H1 (cell line): ENCODE measurements around the gene NECAB3. TPM values are rescaled to one million over a fixed set of nuclear protein-coding genes. Genes with fewer than 3 reads are reported as not detected.

Source experiments
- CTCF ChIA-PET: fragments of 300-600 bp; sonication (Branson Sonifier 250); formaldehyde crosslinking; loops from one replicate; lab custom pipeline; 2021; ENCODE audit not compliant: partially characterized antibody; lab: Charles Lee
- POLR2A ChIA-PET: fragments of 300-600 bp; sonication (Branson Sonifier 250); formaldehyde crosslinking; loops from one replicate; lab custom pipeline; 2021; ENCODE audit warnings: inconsistent platforms; ENCODE audit not compliant: partially characterized antibody; lab: Charles Lee
- DNase-seq, 2 experiments: peaks; one replicate each; pipeline versions ENCODE4 v3.0.0 to v3.0.0-alpha.2; 2010 to 2022; ENCODE audit warnings: low spot score in 2 of 2, low read depth in 1 of 2, mixed read lengths in 1 of 2
- FAIRE-seq: peaks from 2 replicates; lab custom pipeline; 2011; peaks lifted over from hg19 to GRCh38; lab: Jason Lieb, UNC
- H2AFZ ChIP-seq: 2 replicates; pipeline ENCODE4 v1.8.1; 2012; ENCODE audit warnings: low read length, inconsistent platforms
- H2AK5ac ChIP-seq: 2 replicates; pipeline ENCODE4 v1.6.1; 2013; ENCODE audit warnings: low read depth, low read length
- H2BK120ac ChIP-seq: replicated peaks from 2 replicates; pipeline ENCODE3; 2013; ENCODE audit warnings: low read depth, low read length, inconsistent platforms
- H2BK12ac ChIP-seq: 2 replicates; pipeline ENCODE4 v1.6.1; 2013; ENCODE audit warnings: low read depth, low read length
- H2BK15ac ChIP-seq: 2 replicates; pipeline ENCODE4 v1.6.1; 2013; ENCODE audit warnings: low read length
- H2BK20ac ChIP-seq: 2 replicates; pipeline ENCODE4 v1.6.1; 2013; ENCODE audit warnings: low read length
- H2BK5ac ChIP-seq: 2 replicates; pipeline ENCODE4 v1.6.1; 2013; ENCODE audit warnings: low read depth, low read length
- H3K14ac ChIP-seq: 2 replicates; pipeline ENCODE4 v1.6.1; 2013; ENCODE audit warnings: inconsistent platforms; ENCODE audit not compliant: insufficient read length
- H3K18ac ChIP-seq: 2 replicates; pipeline ENCODE4 v1.6.1; 2013; ENCODE audit warnings: low read length; ENCODE audit errors: extremely low read depth
- H3K23ac ChIP-seq: 2 replicates; pipeline ENCODE4 v1.6.1; 2013; ENCODE audit warnings: inconsistent platforms; ENCODE audit not compliant: insufficient read length
- H3K23me2 ChIP-seq: 2 replicates; pipeline ENCODE4 v1.6.1; 2013; ENCODE audit warnings: low read depth, low read length
- H3K27ac ChIP-seq: 2 replicates; pipeline ENCODE4 v1.6.1; 2011; ENCODE audit warnings: low read depth, low read length, inconsistent platforms
- H3K27me3 ChIP-seq, 4 experiments: replicated peaks in 1 of 4; 1 replicate in 1 of 4; 2 replicates in 3 of 4; pipeline versions ENCODE4 v1.6.1 to v1.8.1; 2011 to 2013; ENCODE audit warnings: low read length in 3 of 4, mild to moderate bottlenecking in 3 of 4, inconsistent platforms in 2 of 4, mixed read lengths in 2 of 4, moderate library complexity in 1 of 4; ENCODE audit not compliant: control insufficient read depth in 3 of 4, insufficient read depth in 3 of 4; ENCODE audit errors: extremely low read depth in 1 of 4
- H3K36me3 ChIP-seq, 4 experiments: 2 replicates each; pipeline versions ENCODE4 v1.6.1 to v1.8.1; 2011 to 2013; ENCODE audit warnings: mild to moderate bottlenecking in 4 of 4, low read length in 3 of 4, moderate library complexity in 2 of 4, control low read depth in 1 of 4, inconsistent platforms in 1 of 4; ENCODE audit not compliant: insufficient read depth in 4 of 4, control insufficient read depth in 2 of 4
- H3K4ac ChIP-seq: replicated peaks from 2 replicates; pipeline ENCODE3; 2013; ENCODE audit warnings: low read length, low read depth, mixed read lengths, inconsistent platforms; ENCODE audit not compliant: insufficient read length
- H3K4me1 ChIP-seq, 4 experiments: replicated peaks in 1 of 4; 1 replicate in 1 of 4; 2 replicates in 3 of 4; pipeline versions ENCODE4 v1.6.1 to v1.8.1; 2011 to 2013; ENCODE audit warnings: low read length in 3 of 4, inconsistent platforms in 2 of 4, mixed read lengths in 1 of 4; ENCODE audit not compliant: insufficient read depth in 4 of 4, control insufficient read depth in 3 of 4
- H3K4me2 ChIP-seq, 2 experiments: 2 replicates each; pipeline versions ENCODE4 v1.6.1 to v1.8.1; 2011 to 2013; ENCODE audit warnings: low read depth in 2 of 2, low read length in 2 of 2, control low read depth in 1 of 2, inconsistent platforms in 1 of 2, mild to moderate bottlenecking in 1 of 2; ENCODE audit not compliant: insufficient read depth in 1 of 2
- H3K4me3 ChIP-seq, 4 experiments: fragments of 200-600, 300-600 bp in 1 of 4; sonication (generic), shearing (Covaris generic), sonication (Bioruptor Twin) in 1 of 4; 2 replicates each; pipeline versions ENCODE4 v1.5.1 to v1.8.1; 2011 to 2016; ENCODE audit warnings: low read length in 4 of 4, low read depth in 3 of 4, control low read depth in 2 of 4, inconsistent platforms in 2 of 4, mild to moderate bottlenecking in 2 of 4, mixed read lengths in 1 of 4, moderate library complexity in 1 of 4; ENCODE audit not compliant: insufficient read depth in 2 of 4; ENCODE audit errors: extremely low read depth in 1 of 4
- H3K56ac ChIP-seq: replicated peaks from 2 replicates; pipeline ENCODE3; 2013; ENCODE audit warnings: low read depth, mild to moderate bottlenecking, mixed read lengths, low read length, inconsistent platforms; ENCODE audit not compliant: insufficient read length
- H3K79me1 ChIP-seq: 2 replicates; pipeline ENCODE4 v1.6.1; 2013; ENCODE audit warnings: low read depth, low read length, control low read depth
- H3K79me2 ChIP-seq, 2 experiments: 2 replicates each; pipeline versions ENCODE4 v1.6.1 to v1.8.1; 2012 to 2013; ENCODE audit warnings: low read length in 2 of 2, mild to moderate bottlenecking in 2 of 2, inconsistent platforms in 1 of 2; ENCODE audit not compliant: insufficient read depth in 2 of 2, control insufficient read depth in 1 of 2
- H3K9ac ChIP-seq, 4 experiments: replicated peaks in 1 of 4; 1 replicate in 1 of 4; 2 replicates in 3 of 4; pipeline versions ENCODE4 v1.6.1 to v1.8.1; 2011 to 2013; ENCODE audit warnings: low read depth in 3 of 4, low read length in 3 of 4, control low read depth in 2 of 4, mild to moderate bottlenecking in 2 of 4, moderate library complexity in 2 of 4, inconsistent platforms in 1 of 4; ENCODE audit errors: extremely low read depth in 1 of 4
- H3K9me3 ChIP-seq, 2 experiments: 2 replicates each; pipeline versions ENCODE4 v1.6.1 to v1.8.1; 2012 to 2013; ENCODE audit warnings: mild to moderate bottlenecking in 2 of 2, moderate library complexity in 2 of 2, control low read depth in 1 of 2, inconsistent platforms in 1 of 2, low read depth in 1 of 2, low read length in 1 of 2, mixed read lengths in 1 of 2; ENCODE audit not compliant: insufficient read depth in 2 of 2
- H4K20me1 ChIP-seq, 2 experiments: replicated peaks in 1 of 2; 2 replicates each; pipeline versions ENCODE3 to v1.8.1; 2011 to 2013; ENCODE audit warnings: inconsistent platforms in 2 of 2, low read length in 2 of 2, mild to moderate bottlenecking in 1 of 2; ENCODE audit not compliant: insufficient read depth in 2 of 2, control insufficient read depth in 1 of 2
- H4K5ac ChIP-seq: 2 replicates; pipeline ENCODE4 v1.6.1; 2013; ENCODE audit warnings: low read length, low read depth, mixed read lengths, inconsistent platforms; ENCODE audit not compliant: insufficient read length
- H4K8ac ChIP-seq: 2 replicates; pipeline ENCODE4 v1.8.0; 2013; ENCODE audit warnings: mild to moderate bottlenecking, moderate library complexity, low read length, inconsistent platforms; ENCODE audit not compliant: insufficient read depth; ENCODE audit errors: extremely low read depth
- H4K91ac ChIP-seq: replicated peaks from 2 replicates; pipeline ENCODE3; 2013; ENCODE audit warnings: low read length, mixed read lengths, inconsistent platforms; ENCODE audit not compliant: insufficient read length
- BRCA1 ChIP-seq: IDR thresholded peaks from 2 replicates; pipeline ENCODE4 v1.6.1; 2012; ENCODE audit warnings: low read depth, low read length, improper control_type of control experiment
- CTBP2 ChIP-seq: IDR thresholded peaks from 2 replicates; pipeline ENCODE4 v1.7.0; 2011; ENCODE audit warnings: borderline replicate concordance, mild to moderate bottlenecking, moderate library complexity, mixed read lengths, low read length; ENCODE audit not compliant: insufficient read depth, insufficient read length
- GABPA ChIP-seq: IDR thresholded peaks from 2 replicates; pipeline ENCODE4 v1.6.1; 2011; ENCODE audit warnings: mild to moderate bottlenecking, low read length, moderate library complexity, borderline replicate concordance; ENCODE audit not compliant: insufficient read depth
- JUND ChIP-seq: IDR thresholded peaks from 2 replicates; pipeline ENCODE4 v1.6.1; 2011; ENCODE audit warnings: mild to moderate bottlenecking, improper control_type of control experiment, low read length
- NRF1 ChIP-seq: IDR thresholded peaks from 2 replicates; pipeline ENCODE4 v1.6.1; 2011; ENCODE audit warnings: mild to moderate bottlenecking, low read depth, low read length, improper control_type of control experiment
- RXRA ChIP-seq: IDR thresholded peaks from 2 replicates; pipeline ENCODE4 v1.6.1; 2011; ENCODE audit warnings: low read depth, mild to moderate bottlenecking, low read length, moderate library complexity; ENCODE audit not compliant: insufficient read depth
- SP2 ChIP-seq: IDR thresholded peaks from 2 replicates; pipeline ENCODE4 v1.6.1; 2012; ENCODE audit warnings: mild to moderate bottlenecking, low read length, inconsistent platforms
- USF2 ChIP-seq: IDR thresholded peaks from 2 replicates; pipeline ENCODE4 v1.6.1; 2011; ENCODE audit warnings: low read length, improper control_type of control experiment
- ZNF274 ChIP-seq: IDR thresholded peaks from 2 replicates; pipeline ENCODE4 v1.7.0; 2012; ENCODE audit warnings: low read length, borderline replicate concordance; ENCODE audit errors: extremely low read depth
- WGBS, 2 experiments: shearing (Covaris generic) in 1 of 2; methylation state at CpG; one replicate each; pipeline versions ENCODE4 v1.1.6 to v1.1.7; 2013 to 2015; ENCODE audit warnings: low lambda C conversion rate in 2 of 2, mixed read lengths in 2 of 2, inconsistent platforms in 1 of 2, low coverage in 1 of 2, missing lambda C conversion rate in 1 of 2; ENCODE audit not compliant: insufficient replicate concordance in 2 of 2, insufficient coverage in 1 of 2, insufficient read length in 1 of 2; ENCODE audit errors: extremely low coverage in 1 of 2, missing lambda C conversion rate in 1 of 2; 5-methylcytosine and 5-hydroxymethylcytosine counted together
- polyA plus RNA-seq, 7 experiments: library from polyadenylated mRNA; depleted of rRNA in 3 of 7; stranded (reverse) in 5 of 7; unstranded in 2 of 7; fragments of >200 nt in 5 of 7; fragments of 200-250 nt in 2 of 7; gene quantifications; 1 replicate in 5 of 7; 2 replicates in 1 of 7; 4 replicates in 1 of 7; pipeline versions ENCODE4 v1.2.1 to v1.2.3, GENCODE V29; 2011 to 2013; ENCODE audit warnings: missing spikeins in 2 of 7, mixed read lengths in 2 of 7
- total RNA-seq: library from RNA; stranded (reverse); fragmentation: NEBNext Ultra II Directional; extraction: Animal tissue kit (Norgen Biotek cat#: 25700); gene quantifications from 2 replicates; pipeline ENCODE4 v1.2.1, GENCODE V29; 2021

Gene NECAB3
- total and polyA plus RNA-seq, 2 of the 8 experiments (the other 6 are each of a cell fraction or from before 2014, with no cell fraction given), result 20.5 to 46.2 TPM

- peaks cover 28% of the 10 kb centered on the region for H3K23me2 ChIP-seq
- H3K79me1 ChIP-seq, result no peaks in the 10 kb centered on the region; the same call in 1 of the 2 replicates
- peaks cover 0 to 5% of the 10 kb centered on the region in 2 experiments; a peak in 1 of 4 replicates for H3K9me3 ChIP-seq
- no peak overlapping the region for H4K5ac ChIP-seq
- no peak overlapping the region; the same call in 1 of the 2 replicates for H4K8ac ChIP-seq
- POLR2A ChIA-PET, result interaction anchor here (0.5 to 17.9 kb wide), 4 partner anchors 8 to 37 kb away, joined by 3 to 245 read pairs (median 4); partner anchors contain the start of genes C20orf144 and NECAB3
- no peak overlapping the region for H3K23ac ChIP-seq
- no peak overlapping the region for H3K9ac ChIP-seq
- H2BK12ac ChIP-seq, result no peak overlapping the region
- no peak overlapping the region for H2BK120ac ChIP-seq
- peaks cover 0 to 7% (median 3%) of the 10 kb centered on the region in 4 experiments; a peak in 3 of 7 replicates for H3K27me3 ChIP-seq
- no peak overlapping the region for H2BK15ac ChIP-seq
- no peak overlapping the region for H2AK5ac ChIP-seq
- H3K18ac ChIP-seq, result no peak overlapping the region
- DNase-seq (no peak), FAIRE-seq (no peak)
- no peak overlapping the region for H2BK5ac ChIP-seq
- H3K56ac ChIP-seq, result no peak overlapping the region
- H3K4me2 ChIP-seq, result no peak overlapping the region
- H3K4me3 ChIP-seq, result no peak overlapping the region
- no peaks in the 10 kb centered on the region for H3K79me2 ChIP-seq
- no peak overlapping the region for H3K27ac ChIP-seq
- no peak overlapping the region for H3K4ac ChIP-seq
- WGBS, 2 experiments, result 89% methylated on average over 6 of the region's 6 CpGs; no CpG with 5 or more reads in 1 of the 2 experiments
- H3K14ac ChIP-seq, result no peak overlapping the region
- CTCF ChIA-PET, result interaction anchor here (0.7 to 1.6 kb wide), 5 partner anchors 8 to 270 kb away, joined by 3 to 5 read pairs (median 3); partner anchors contain the start of gene CDK5RAP1
- peaks cover 0 to 21% of the 10 kb centered on the region in 2 experiments for H4K20me1 ChIP-seq
- H2AFZ ChIP-seq, result no peak overlapping the region
- H3K4me1 ChIP-seq, result peaks cover 0 to 32% (median 15%) of the 10 kb centered on the region in 4 experiments; a peak in 5 of 7 replicates
- no peak overlapping the region for H4K91ac ChIP-seq
- H3K36me3 ChIP-seq, result peaks cover 2 to 10% (median 6%) of the 10 kb centered on the region in 4 experiments; a peak in 5 of 8 replicates
- no peak overlapping the region for H2BK20ac ChIP-seq
- TF ChIP-seq BRCA1, result no peak
- no peak for TF ChIP-seq GABPA
- no peak for TF ChIP-seq SP2
- TF ChIP-seq USF2, result no peak
- no peak for TF ChIP-seq ZNF274
- no peak for TF ChIP-seq NRF1
- no peak for TF ChIP-seq JUND
- TF ChIP-seq RXRA, result no peak
- no peak for TF ChIP-seq CTBP2
Measured at GRCh38 chr20:33670715-33671499, 3.3 kb downstream of the NECAB3 start.
